IPS DF 6.9 (cell line): ENCODE measurements around the gene BHLHE40.
A peak's percentile ranks its signal among the peaks of the same experiment; 100 is the strongest.

ENCODE experiments used
- DNase-seq: peaks from one replicate; pipeline ENCODE4 v3.0.0-alpha.2; 2013; ENCODE audit warnings: low read depth, low spot score
- H3K27ac ChIP-seq: one replicate; pipeline ENCODE4 v1.5.1; 2013; ENCODE audit warnings: low read length, control low read depth
- H3K27me3 ChIP-seq: 2 replicates; pipeline ENCODE4 v1.6.1; 2013; ENCODE audit warnings: mild to moderate bottlenecking, low read length; ENCODE audit not compliant: control insufficient read depth, insufficient read depth
- H3K36me3 ChIP-seq: 2 replicates; pipeline ENCODE4 v1.6.1; 2013; ENCODE audit warnings: low read length; ENCODE audit not compliant: control insufficient read depth, insufficient read depth
- H3K4me1 ChIP-seq: 2 replicates; pipeline ENCODE4 v1.6.1; 2013; ENCODE audit warnings: low read length; ENCODE audit not compliant: control insufficient read depth, insufficient read depth
- H3K4me3 ChIP-seq: 2 replicates; pipeline ENCODE4 v1.5.1; 2013; ENCODE audit warnings: mild to moderate bottlenecking, low read length
- H3K9me3 ChIP-seq: 2 replicates; pipeline ENCODE4 v1.6.1; 2013; ENCODE audit warnings: low read length, inconsistent platforms; ENCODE audit not compliant: control insufficient read depth, insufficient read depth
- WGBS: extraction: QIAGEN DNeasy Blood & Tissue Kit; methylation state at CpG from one replicate; pipeline ENCODE4 v1.1.7; 2013; ENCODE audit warnings: mixed read lengths, missing lambda C conversion rate; ENCODE audit not compliant: insufficient read length, insufficient coverage; 5-methylcytosine and 5-hydroxymethylcytosine counted together

BHLHE40 gene

GRCh38 chr3:4983739-4984510, 4.7 kb downstream of the BHLHE40 start:
- Histone ChIP-seq H3K27ac (no peak overlapping the region), H3K27me3 (no peaks in the 10 kb centered on the region), H3K36me3 (peaks cover 3% of the 10 kb centered on the region; the same call in 1 of the 2 replicates), H3K4me1 (no peaks in the 10 kb centered on the region), H3K9me3 (no peaks in the 10 kb centered on the region), H3K4me3 (no peak overlapping the region)
- no CpG with 5 or more reads among the region's 16 CpGs for WGBS
- no peak for DNase-seq

GRCh38 chr3:4984511-4984864, 5.3 kb downstream of the BHLHE40 start:
- Histone ChIP-seq H3K9me3 (no peaks in the 10 kb centered on the region), H3K4me1 (no peaks in the 10 kb centered on the region), H3K27me3 (no peaks in the 10 kb centered on the region), H3K4me3 (no peak overlapping the region), H3K36me3 (peaks cover 3% of the 10 kb centered on the region; the same call in 1 of the 2 replicates), H3K27ac (no peak overlapping the region)
- DNase-seq = no peak
- no CpG with 5 or more reads among the region's 9 CpGs for WGBS

- no CpG with 5 or more reads among the region's 10 CpGs for WGBS
- H3K27ac ChIP-seq = no peak overlapping the region
- H3K36me3 ChIP-seq = peaks cover 3% of the 10 kb centered on the region; the same call in 1 of the 2 replicates
- H3K27me3 ChIP-seq = no peaks in the 10 kb centered on the region
- H3K9me3 ChIP-seq = no peaks in the 10 kb centered on the region
- H3K4me1 ChIP-seq = no peaks in the 10 kb centered on the region
- no peak overlapping the region for H3K4me3 ChIP-seq
- DNase-seq = no peak
These were observed 6.3 kb downstream of the BHLHE40 start for GRCh38 chr3:4985330-4986174.

- no peaks in the 10 kb centered on the region for H3K27me3 ChIP-seq
- DNase-seq = no peak
- peak overlapping the region; percentile 31; the same call in 1 of the 2 replicates for H3K4me3 ChIP-seq
- no peak overlapping the region for H3K27ac ChIP-seq
- H3K9me3 ChIP-seq = no peaks in the 10 kb centered on the region
- no peaks in the 10 kb centered on the region for H3K4me1 ChIP-seq
- H3K36me3 ChIP-seq = peaks cover 3% of the 10 kb centered on the region; the same call in 1 of the 2 replicates
- WGBS = no CpG with 5 or more reads among the region's 13 CpGs
These were observed 7.0 kb downstream of the BHLHE40 start for GRCh38 chr3:4986175-4986781.

GRCh38 chr3:4986782-4987537, 7.7 kb downstream of the BHLHE40 start:
- WGBS = no CpG with 5 or more reads among the region's 44 CpGs
- Histone ChIP-seq H3K27ac (no peak overlapping the region), H3K9me3 (no peaks in the 10 kb centered on the region), H3K27me3 (no peaks in the 10 kb centered on the region), H3K4me1 (no peaks in the 10 kb centered on the region), H3K36me3 (peaks cover 3% of the 10 kb centered on the region; the same call in 1 of the 2 replicates), H3K4me3 (peak overlapping the region; percentile 34; the same call in 1 of the 2 replicates)
- DNase-seq = no peak

- no CpG with 5 or more reads among the region's 6 CpGs for WGBS
- no peak for DNase-seq
- Histone ChIP-seq H3K4me3 (no peak overlapping the region), H3K27ac (no peak overlapping the region), H3K4me1 (no peaks in the 10 kb centered on the region), H3K36me3 (peaks cover 3% of the 10 kb centered on the region; the same call in 1 of the 2 replicates), H3K9me3 (no peaks in the 10 kb centered on the region), H3K27me3 (no peaks in the 10 kb centered on the region)
These were observed 8.5 kb downstream of the BHLHE40 start for GRCh38 chr3:4987538-4988296.

GRCh38 chr3:4988983-4989834, 10.0 kb downstream of the BHLHE40 start:
- Histone ChIP-seq H3K27ac (no peak overlapping the region), H3K4me3 (no peak overlapping the region), H3K27me3 (no peaks in the 10 kb centered on the region), H3K36me3 (no peaks in the 10 kb centered on the region), H3K4me1 (no peaks in the 10 kb centered on the region), H3K9me3 (no peaks in the 10 kb centered on the region)
- no peak for DNase-seq
- no CpG with 5 or more reads among the region's 13 CpGs for WGBS

GRCh38 chr3:4990069-4990468, 10.8 kb downstream of the BHLHE40 start:
- no CpG with 5 or more reads among the region's 3 CpGs for WGBS
- Histone ChIP-seq H3K27ac (no peak overlapping the region), H3K4me3 (no peak overlapping the region), H3K36me3 (no peaks in the 10 kb centered on the region), H3K4me1 (no peaks in the 10 kb centered on the region), H3K9me3 (no peaks in the 10 kb centered on the region), H3K27me3 (no peaks in the 10 kb centered on the region)
- no peak for DNase-seq

- no CpG with 5 or more reads among the region's 6 CpGs for WGBS
- H3K27me3 ChIP-seq = no peaks in the 10 kb centered on the region
- H3K36me3 ChIP-seq = no peaks in the 10 kb centered on the region
- H3K4me1 ChIP-seq = no peaks in the 10 kb centered on the region
- DNase-seq = no peak
- H3K9me3 ChIP-seq = no peaks in the 10 kb centered on the region
- H3K4me3 ChIP-seq = no peak overlapping the region
- H3K27ac ChIP-seq = no peak overlapping the region
These were observed 12.9 kb downstream of the BHLHE40 start for GRCh38 chr3:4992118-4992517.
